Measurements from ENCODE around the gene TTLL4. TPM values are rescaled to one million over a fixed set of nuclear protein-coding genes. Genes with fewer than 3 reads are reported as not detected.

Gene TTLL4
- total RNA-seq, 1 experiment from 2014 or later: 17.0 TPM

DNA sequence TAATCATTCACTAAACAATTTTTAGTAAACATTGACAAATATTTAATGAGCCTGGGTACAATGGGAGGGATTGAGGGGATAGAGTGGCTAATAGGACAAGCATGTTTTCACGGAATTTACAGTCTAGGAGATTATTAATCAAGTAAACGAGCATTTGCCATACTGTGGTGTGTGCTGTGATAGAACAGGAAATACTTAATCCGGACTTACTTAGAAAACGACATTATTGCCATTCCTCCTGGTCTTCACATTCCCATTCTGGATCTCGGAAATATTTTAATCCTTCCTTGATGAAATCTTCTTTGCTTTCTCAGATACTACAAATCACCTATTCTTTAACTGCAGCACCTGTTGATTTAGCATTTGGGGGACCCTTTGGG lies 905 bp downstream of the TTLL4 start:
- no peak for DNase-seq (ENCODE audit: low spot score)

DNA sequence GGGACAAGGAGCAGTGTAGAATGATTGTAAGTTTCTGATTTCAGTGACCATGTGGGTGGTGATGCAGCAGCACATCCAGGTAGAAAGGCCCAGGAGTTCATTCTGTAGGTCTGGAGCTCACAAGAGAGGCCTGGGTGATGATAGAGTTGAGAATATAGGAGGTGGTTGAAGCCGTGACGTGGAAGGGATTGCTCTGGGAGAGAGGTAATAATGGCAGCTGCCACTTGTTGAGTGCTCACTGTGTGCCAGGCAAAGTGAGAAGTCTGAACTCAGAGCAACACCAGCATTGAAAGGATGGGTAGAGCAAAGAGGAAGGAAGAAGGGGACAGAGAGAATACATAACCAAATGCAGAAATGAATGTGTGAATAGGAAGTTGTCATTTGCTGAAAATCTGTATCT lies 3.3 kb downstream of the TTLL4 start:
- DNase-seq (ENCODE audit: low spot score): no peak

DNA sequence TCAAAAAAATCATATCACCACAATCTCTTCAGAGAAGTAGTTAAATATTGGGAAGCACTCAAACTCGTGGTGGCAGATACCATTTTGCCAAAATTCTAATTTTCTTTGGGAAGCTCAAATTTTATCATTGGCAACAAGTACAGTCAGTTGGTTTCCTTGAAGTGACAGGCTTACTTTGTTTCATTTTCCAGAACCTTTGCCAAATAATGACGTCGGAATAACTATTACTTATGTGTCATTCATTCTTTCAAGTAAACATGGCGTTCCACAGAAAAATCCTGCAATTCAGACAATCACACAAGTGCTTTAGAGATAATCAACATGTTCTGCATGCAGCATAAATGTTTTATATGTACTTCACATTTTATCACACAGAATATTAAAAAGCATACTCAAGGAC lies 5.4 kb downstream of the TTLL4 start:
- no peak for DNase-seq (ENCODE audit: low spot score)

DNA sequence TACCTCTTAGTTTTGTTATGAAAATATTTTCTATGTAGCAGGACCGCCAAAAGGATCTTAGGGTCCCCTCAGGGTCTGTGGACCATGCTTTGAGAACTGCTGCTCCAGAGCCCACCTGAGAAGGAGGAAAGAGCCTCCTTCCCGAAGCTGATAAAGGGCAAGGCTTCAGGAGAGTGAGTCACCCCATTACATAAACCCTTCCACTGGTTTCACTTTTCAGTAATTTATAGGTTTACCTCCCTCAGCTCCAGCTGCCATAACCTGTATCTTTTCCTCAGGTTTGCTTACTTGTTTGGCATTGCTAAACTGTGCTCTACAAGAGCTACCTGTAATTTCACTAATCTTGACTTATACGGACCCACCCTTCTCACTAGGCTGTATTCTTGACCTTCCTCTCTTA lies 6.6 kb downstream of the TTLL4 start:
- peak; percentile 25 for DNase-seq (ENCODE audit: low spot score)

DNA sequence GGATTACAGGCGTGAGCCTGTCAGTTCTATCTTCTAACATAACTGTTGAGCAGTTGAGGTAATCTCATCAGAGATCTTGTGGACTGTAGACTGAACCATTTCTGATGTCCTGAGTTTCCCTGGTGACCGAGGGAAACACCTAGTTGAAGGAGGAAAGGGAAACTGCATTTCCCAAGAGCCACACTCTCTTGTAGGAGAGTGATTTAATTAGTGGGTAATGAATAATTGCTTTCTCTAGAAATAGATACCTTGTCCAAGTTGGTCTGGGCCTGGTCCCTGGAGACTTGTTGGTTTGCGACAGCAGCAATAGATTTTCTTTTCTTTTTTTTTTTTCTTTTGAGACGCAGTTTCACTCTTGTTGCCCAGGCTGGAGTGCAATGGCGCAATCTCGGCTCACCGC lies 7.4 kb downstream of the TTLL4 start:
- no peak for DNase-seq (ENCODE audit: low spot score)

DNA sequence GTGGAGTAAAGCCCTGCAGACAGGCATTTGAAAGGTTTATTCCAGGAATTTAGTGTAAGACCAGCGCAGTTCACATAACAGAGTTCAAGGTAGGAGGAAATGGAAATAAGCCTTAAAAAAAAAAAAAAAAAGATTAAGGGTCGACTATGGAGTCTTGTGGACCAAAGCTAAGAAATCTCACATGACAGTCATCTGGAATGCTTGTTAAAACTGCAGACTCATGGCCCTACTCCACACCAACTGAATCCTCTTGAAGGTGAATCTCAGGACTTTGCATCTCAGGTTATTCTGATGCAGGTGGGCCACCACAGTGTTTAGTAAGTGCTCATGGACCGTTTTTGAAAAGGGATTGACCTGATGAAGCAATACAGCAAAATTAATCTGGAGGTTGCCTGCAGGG lies 8.8 kb downstream of the TTLL4 start:
- no peak for DNase-seq (ENCODE audit: low spot score)

DNA sequence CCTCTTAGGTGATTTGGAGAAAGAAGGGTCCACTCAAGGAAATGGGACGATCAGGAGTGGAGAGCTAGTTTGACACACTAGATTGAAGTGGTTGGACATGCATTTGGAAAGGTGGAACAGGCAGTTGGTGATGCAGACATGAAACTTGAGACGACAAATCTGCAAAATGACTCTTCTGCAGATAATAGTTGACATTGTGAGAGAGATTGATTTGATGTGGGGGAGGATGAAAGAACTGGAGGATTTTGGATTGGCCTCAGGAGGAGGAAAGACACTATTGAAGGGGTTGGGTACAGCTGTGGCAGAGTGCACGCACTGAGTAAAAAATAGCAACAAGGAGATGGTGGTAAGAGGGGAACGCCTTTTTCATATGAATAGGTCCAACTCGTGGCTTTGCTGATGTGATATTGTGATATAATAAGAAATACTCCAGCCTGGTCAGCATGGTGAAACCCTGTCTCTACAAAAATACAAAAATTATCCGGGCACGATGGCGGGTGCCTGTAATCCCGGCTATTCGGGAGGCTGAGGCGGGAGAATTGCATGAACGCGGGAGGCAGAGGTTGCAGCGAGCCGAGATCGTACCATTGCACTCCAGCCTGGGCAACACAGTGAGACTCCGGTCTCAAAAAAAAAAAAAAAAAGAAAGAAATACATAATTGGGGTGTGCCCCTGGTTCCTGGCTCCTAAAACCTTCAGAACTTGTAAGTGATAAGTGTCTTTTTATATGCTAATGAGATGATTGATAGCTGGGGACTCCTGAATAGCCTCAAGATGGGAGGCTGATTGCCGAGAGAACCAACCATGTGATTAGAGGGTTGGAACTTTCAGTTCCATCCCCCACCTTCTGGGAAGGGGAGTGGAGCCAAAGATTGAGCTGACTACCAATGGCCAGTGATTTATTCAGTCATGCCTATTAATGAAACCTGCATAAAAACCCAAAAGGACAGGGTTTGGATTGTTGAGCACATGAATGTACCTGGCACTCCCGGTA lies 9.7 kb downstream of the TTLL4 start:
- DNase-seq (ENCODE audit: low spot score): no peak

DNA sequence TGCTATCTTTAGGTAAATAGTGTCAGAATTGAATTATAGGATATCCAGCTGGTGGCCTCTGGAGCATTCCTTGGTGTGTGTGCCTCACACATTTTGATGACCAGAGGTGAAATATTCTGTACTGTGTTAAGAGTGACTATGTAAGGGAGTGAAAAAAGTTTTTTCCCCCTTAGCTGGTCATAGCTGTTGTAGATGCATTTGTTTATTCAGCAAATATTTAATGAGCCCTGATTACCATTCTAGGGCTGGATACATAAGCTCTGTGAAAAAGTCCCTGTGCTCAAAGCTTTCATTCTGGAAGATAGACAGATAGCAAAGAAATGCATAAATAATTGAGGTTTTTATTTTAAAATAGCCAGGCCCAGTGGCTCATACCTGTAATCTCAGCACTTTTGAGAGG lies 10.9 kb downstream of the TTLL4 start:
- DNase-seq (ENCODE audit: low spot score): no peak

DNA sequence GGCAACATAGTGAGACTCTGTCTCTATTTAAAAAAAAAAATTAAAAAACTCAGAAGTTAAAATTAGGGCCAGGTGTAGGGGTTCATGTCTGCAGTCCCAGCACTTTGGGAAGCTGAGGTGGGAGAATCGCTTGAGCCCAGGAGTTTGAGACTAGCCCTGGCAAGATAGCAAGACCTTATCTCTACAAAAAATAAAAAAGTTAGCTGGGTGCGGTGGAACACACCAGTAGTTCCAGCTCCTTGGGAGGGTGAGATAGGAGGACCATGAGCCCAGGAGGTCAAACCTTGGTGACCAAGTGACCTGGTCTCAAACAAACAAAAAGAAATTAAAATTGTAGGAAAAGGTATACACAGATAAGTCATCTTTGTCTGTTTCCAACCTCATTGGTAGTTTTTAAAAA lies 11.3 kb downstream of the TTLL4 start:
- no peak for DNase-seq (ENCODE audit: low spot score)

DNA sequence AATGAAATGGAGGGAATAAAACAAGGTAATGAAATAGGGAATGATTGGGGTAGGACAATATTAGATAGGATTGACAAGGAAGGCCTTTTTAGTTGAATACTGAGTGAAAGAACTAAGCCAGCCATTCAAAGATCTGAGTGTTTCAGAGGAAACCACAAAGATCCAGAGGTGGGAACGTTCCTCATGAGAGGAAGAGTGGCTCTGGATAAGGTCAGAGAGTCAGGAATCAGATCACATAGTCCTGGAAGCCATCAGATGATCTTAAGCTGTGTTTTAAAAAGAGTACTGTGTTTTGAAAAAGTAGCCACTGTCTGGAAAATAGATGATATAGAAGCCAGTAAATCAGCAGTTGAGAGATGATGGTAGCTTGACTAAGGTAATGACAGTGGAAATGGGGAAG lies 11.8 kb downstream of the TTLL4 start:
- DNase-seq (ENCODE audit: low spot score): no peak

DNA sequence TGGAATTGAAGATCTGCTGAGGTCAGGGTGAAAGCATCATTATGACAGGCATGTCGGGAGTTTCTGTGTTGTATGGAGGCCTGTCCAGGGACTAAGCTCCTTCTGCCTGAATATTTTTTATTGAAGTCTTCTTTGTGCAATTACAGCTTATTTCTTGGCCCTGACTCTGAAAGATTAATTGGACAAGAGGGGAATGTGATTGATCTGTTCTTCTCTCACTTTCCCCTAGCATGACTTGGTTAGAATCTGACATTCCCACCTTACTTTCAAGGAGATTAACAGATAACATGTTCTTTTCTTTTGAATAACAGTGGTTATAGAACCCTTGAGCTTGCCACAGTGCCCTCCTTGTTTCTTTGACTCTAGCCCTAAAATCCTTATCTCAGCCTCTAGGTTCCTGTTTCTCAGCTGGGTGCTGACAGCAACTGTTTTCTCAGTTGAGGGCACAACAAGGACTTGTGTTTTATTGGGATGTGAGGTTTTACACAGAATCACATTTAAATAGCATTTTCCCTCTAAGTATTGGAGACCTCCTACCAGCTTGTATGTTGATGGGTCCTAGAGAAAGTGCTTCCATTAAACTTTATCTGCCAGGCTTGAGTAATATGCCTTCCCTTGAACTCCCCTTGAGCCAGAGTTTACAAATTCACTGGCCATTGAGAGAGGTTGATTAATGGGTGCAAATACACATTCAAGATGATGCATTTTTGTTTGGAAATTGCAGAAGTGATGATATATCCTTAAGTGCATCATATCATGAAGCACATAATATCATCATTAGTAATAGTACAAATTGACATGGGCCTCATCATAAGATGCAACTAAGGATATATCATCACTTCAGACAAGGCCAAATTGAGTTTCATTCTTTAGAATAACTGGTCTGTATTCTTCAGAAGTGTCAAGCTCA lies 12.5 kb downstream of the TTLL4 start:
- no peak for DNase-seq (ENCODE audit: low spot score)

DNA sequence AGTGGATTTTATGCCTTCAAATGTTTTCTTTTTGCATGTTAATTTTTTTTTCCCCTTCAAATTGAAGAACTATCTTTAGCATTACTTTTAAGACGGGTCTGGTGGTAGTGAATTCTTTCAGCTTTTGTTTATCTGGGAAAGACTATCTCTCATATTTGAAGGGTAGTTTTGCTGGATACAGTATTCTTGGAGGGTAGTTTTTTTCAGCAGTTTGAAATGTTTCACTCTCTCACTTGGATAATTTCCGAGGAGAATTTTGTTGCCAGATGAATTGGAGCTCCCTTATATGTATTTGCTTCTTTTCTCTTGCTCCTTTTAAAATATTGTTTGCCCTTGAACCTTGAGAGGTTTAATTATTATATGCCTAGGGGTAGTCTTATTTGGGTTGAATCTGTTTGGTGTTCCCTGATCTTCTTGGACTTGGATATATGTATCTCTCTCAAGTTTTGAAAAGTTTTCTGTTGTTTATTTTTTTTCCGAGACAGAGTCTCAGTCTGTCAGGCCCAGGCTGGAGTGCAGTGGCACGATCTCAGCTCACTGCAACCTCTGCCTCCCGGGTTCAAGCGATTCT lies 15.5 kb downstream of the TTLL4 start:
- DNase-seq (ENCODE audit: low spot score): no peak

DNA sequence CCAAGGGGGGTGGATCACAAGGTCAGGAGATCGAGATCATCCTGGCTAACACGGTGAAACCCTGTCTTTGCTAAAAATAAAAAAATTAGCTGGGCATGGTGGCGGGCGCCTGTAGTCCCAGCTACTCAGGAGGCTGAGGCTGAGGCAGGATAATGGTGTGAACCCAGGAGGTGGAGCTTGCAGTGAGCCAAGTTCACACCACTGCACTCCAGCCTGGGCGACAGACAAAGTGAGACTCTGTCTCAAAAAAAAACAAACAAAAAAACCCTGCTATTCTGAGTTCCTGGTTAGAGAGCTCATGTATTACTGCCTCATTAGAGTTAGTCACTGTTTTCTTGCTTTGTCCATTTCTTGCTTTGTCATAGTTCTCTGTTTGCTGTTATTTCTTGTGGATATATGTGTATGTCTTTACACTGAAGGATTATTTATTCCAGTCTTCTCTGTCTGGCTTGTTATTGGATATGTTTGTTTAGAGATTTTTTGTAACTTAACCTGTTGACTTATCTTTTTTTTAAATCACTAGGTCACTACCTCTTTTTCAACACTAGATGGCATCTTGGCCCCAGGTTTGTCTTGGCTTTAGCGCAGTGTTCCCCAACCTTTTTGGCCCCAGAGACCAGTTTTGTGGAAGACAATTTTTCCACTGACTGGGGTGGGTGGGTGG lies 17.0 kb downstream of the TTLL4 start:
- peak; percentile 36 for DNase-seq (ENCODE audit: low spot score)

DNA sequence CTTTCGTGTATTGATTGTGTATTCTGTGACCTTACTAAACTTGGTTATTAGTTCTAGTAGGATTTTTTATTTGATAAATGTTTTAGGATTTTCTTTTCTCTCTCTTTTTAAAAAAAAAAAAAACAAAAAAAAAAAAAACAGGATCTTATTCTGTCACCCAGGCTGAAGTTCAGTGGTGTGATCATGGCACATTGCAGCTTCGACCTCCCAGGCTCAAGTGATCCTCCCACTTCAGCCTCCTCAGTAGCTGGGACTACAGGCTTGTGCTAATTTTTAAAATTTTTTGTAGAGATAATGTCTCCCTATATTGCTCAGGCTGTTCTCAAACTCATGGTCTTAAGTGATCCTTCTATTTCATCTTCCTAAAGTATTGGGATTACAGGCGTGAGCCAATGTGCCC lies 19.0 kb downstream of the TTLL4 start:
- no peak for DNase-seq (ENCODE audit: low spot score)

DNA sequence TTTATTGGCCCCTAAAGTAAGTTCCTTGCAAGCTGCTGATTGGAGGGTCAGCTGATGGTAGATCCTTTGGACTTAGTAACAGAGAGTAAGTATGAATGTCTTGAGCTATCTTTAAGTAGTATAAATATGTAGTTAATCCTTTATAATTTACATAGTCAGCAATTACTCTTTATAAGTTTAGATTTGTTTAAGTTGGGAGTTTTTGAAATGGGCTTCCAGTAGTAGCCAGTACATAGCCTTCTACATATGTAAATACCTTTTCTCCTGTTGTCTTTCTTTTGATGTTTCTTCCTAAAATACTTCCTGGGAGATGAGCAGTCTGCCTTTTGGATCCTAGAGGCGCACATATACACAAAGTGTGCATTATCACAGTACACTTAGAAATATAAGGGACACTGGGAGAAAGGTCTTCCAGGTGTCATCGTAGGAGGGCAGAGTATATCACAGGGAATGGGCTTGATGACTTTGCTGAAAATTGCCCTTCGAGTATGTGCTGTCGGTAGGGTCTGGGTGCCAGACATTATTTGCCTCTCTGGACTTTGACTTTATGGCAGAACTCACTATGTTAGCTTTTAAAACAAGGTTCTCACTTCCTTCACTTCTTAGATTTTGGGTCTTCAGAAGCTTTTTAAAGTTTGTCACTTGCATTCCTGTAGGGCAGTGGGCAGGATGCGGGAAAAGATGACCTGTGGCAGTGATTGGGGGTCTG lies 21.6 kb downstream of the TTLL4 start:
- DNase-seq (ENCODE audit: low spot score): no peak

DNA sequence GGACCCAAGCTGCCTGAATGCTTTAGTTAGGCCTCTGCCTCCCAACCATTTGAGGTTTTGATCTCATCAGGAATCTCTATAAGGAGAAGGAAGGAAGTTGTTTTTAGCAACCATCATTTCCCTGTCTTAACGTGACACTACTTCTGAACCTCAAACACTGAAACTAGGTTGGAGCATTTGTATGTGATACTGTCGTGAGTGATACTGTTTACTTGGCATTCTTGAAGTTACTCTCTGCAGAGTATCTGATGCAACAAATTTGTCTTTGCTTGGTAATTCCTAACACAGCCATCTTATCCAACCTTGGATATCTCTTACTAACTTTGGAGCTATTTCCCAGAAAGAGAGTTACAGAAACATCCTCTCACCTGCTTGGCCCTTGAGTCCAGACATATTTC lies 22.1 kb downstream of the TTLL4 start:
- no peak for DNase-seq (ENCODE audit: low spot score)

DNA sequence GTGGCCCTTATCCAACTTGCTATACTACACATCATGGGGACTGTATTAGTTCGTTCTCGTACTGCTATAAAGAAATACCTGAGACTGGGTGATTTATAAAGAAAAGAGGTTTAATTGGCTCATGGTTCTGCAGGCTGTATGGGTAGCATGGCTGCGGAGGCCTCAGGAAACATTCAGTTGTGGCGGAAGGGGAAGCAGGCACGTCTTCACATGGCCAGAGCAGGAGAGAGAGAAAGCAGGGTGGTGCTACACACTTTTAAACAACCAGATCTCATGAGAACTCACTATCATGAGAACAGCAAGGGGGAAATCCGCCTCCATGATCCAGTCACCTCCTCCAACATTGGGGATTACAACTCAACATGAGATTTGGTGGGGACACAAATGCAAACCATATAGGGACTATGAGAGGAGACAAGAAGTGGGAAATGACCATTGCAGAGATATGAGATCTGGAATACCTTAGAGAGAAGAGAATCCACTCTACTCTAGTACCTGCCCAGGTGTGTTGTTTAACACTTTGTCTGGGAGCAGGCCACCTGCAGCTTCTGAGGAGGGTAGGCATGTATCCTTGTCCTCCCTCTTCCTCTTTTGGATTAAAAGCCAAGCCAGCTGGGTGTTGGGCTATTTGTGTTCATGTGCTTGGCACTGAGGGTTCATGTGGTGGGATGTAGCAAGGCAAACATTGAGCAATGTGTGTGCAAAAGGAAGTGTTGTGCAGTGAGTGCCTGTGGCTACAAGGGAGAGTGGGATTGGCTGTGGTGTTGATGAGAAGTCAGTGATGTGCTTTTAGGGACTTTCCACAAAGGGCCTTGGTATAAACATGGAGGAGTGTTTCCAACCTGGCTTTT lies 22.8 kb downstream of the TTLL4 start:
- DNase-seq (ENCODE audit: low spot score): peak; percentile 62

DNA sequence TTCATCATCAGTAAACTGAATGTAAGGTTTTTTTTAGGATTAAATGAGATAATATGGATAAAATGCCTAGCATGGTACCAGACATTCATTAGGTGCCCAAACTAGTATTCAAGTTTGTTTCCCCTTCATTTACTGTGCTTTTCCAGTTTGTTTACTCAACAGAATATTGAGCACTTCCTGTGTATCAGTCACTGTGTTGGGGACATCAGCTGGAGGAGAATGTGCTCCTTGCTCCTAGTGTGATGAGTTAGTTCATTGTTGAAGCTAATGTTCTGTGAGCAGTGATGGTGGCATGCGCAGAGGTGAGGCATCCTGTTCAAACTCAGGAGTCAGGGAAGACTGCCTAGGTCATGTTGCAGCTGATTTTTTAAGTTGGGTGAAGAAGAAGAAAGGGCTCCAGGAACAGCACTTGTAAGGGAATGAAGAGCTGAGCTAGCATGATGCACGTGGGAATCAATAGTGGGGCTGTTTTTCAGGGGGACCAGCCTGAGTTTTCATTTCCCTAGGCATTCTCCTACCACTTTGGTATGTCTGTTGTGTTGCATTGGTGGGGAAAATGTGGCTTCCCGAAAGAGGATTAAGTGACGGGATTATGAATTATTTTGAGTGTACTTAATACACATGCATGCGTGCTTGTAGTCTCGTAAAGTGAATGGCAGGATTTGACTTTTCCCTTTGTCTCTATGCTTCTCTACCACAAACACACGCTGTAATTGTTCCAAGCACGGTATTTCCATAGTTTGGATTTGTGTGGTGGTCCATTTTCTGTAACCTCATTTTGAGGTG lies 23.7 kb downstream of the TTLL4 start:
- no peak for DNase-seq (ENCODE audit: low spot score)

DNA sequence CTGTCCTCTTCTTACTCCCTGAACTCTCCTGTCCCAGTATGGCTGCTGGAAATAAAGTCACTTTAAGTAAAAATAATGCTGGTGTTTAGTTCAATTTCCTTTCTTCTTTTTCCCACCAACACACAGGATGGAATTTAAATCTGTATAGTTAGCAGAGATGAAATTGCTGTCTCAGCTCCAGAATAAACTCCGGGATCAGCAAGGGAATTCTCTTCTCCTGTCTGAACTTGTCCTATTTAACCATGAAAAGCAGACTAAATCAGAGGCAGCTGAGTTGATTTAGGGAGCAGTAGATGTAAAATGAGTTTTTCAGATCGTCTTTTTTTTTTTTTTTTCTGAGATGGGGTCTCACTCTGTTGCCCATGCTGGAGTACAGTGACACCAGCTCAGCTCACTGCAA lies 25.9 kb downstream of the TTLL4 start:
- no peak for DNase-seq (ENCODE audit: low spot score)
